Esophagus (tissue), 2 donors: ENCODE data around the gene DOCK10. TPM values are rescaled to one million over a fixed set of nuclear protein-coding genes. Genes with fewer than 3 reads are reported as not detected.
A peak's percentile ranks its signal among the peaks of the same experiment; 100 is the strongest.

Experiments used
- H3K27ac ChIP-seq, 2 donors: one replicate each; pipeline ENCODE4 v1.5.1; 2013; ENCODE audit warnings: low read depth in 2 of 2, mild to moderate bottlenecking in 2 of 2, inconsistent platforms in 1 of 2, low read length in 1 of 2, moderate library complexity in 1 of 2
- H3K27me3 ChIP-seq, 2 donors: one replicate each; pipeline ENCODE4 v1.6.1; 2013; ENCODE audit warnings: low read length in 2 of 2, control low read depth in 1 of 2, mild to moderate bottlenecking in 1 of 2; ENCODE audit not compliant: insufficient read depth in 2 of 2, control insufficient read depth in 1 of 2
- H3K36me3 ChIP-seq, 2 donors: one replicate each; pipeline ENCODE4 v1.6.1; 2013; ENCODE audit warnings: low read length in 1 of 2; ENCODE audit not compliant: control insufficient read depth in 2 of 2, insufficient read depth in 2 of 2
- H3K4me1 ChIP-seq, 2 donors: one replicate each; pipeline ENCODE4 v1.6.1; 2013; ENCODE audit warnings: low read length in 1 of 2; ENCODE audit not compliant: control insufficient read depth in 2 of 2, insufficient read depth in 2 of 2
- H3K4me3 ChIP-seq, 2 donors: one replicate each; pipeline ENCODE4 v1.5.1; 2013; ENCODE audit warnings: low read length in 2 of 2, mild to moderate bottlenecking in 2 of 2, low read depth in 1 of 2, moderate library complexity in 1 of 2
- H3K9me3 ChIP-seq, 2 donors: one replicate each; pipeline ENCODE4 v1.6.1; 2013; ENCODE audit warnings: mild to moderate bottlenecking in 2 of 2, low read depth in 1 of 2, low read length in 1 of 2, moderate library complexity in 1 of 2; ENCODE audit not compliant: control insufficient read depth in 2 of 2, insufficient read depth in 1 of 2
- WGBS, 2 donors: extraction: QIAGEN DNeasy Blood & Tissue Kit; methylation state at CpG; one replicate each; pipeline ENCODE4 v1.1.7; 2013; 5-methylcytosine and 5-hydroxymethylcytosine counted together
- polyA plus RNA-seq, 2 donors: library from polyadenylated mRNA; stranded (reverse); fragments of 200-250 nt; gene quantifications; one replicate each; pipeline ENCODE4 v1.2.3, GENCODE V29; 2013
- donor health status: healthy with polysubstance abuse.
- donor health status: Bipolar disorder and iron deficiency.

The DOCK10 gene
- polyA plus RNA-seq, 2 donors: 1.7 to 2.5 TPM

GRCh38 chr2:224958462-224958857 lies 83.8 kb downstream of the DOCK10 start:
- Histone ChIP-seq H3K27ac (no peak overlapping the region), H3K4me3 (no peak overlapping the region), H3K4me1 (no peaks in the 10 kb centered on the region), H3K9me3 (no peaks in the 10 kb centered on the region), H3K36me3 (no peaks in the 10 kb centered on the region), H3K27me3 (no peaks in the 10 kb centered on the region)
- 76 to 84% methylated on average over 3 of the region's 3 CpGs for WGBS, 2 donors

- Histone ChIP-seq H3K9me3 (no peaks in the 10 kb centered on the region), H3K4me3 (no peak overlapping the region), H3K36me3 (no peaks in the 10 kb centered on the region), H3K27me3 (no peaks in the 10 kb centered on the region), H3K4me1 (no peaks in the 10 kb centered on the region), H3K27ac (peak overlapping the region in 1 of 2 donors; percentile 29)
- 75 to 80% methylated on average over 8 of the region's 8 CpGs for WGBS, 2 donors
Observed at GRCh38 chr2:224957540-224958461, 84.5 kb downstream of the DOCK10 start.

- Histone ChIP-seq H3K9me3 (no peaks in the 10 kb centered on the region), H3K36me3 (no peaks in the 10 kb centered on the region), H3K27ac (no peak overlapping the region), H3K4me3 (no peak overlapping the region), H3K27me3 (no peaks in the 10 kb centered on the region), H3K4me1 (no peaks in the 10 kb centered on the region)
- 79 to 80% methylated on average over 3 of the region's 3 CpGs for WGBS, 2 donors
Observed at GRCh38 chr2:224956706-224957105, 85.6 kb downstream of the DOCK10 start.

- Histone ChIP-seq H3K27me3 (no peaks in the 10 kb centered on the region), H3K4me1 (no peaks in the 10 kb centered on the region), H3K9me3 (no peaks in the 10 kb centered on the region), H3K36me3 (no peaks in the 10 kb centered on the region), H3K27ac (no peak overlapping the region), H3K4me3 (no peak overlapping the region)
Observed at GRCh38 chr2:224954980-224955379, 87.3 kb downstream of the DOCK10 start.

GRCh38 chr2:224952936-224953657 lies 89.2 kb downstream of the DOCK10 start:
- H3K27ac ChIP-seq: no peak overlapping the region
- 69 to 75% methylated on average over 6 of the region's 6 CpGs for WGBS, 2 donors

GRCh38 chr2:224951723-224952481 lies 90.4 kb downstream of the DOCK10 start:
- H3K36me3 ChIP-seq: no peaks in the 10 kb centered on the region
- no peak overlapping the region for H3K27ac ChIP-seq
- no peak overlapping the region for H3K4me3 ChIP-seq
- no peaks in the 10 kb centered on the region for H3K27me3 ChIP-seq
- 89% methylated on average over 7 of the region's 7 CpGs for WGBS, 2 donors
- H3K9me3 ChIP-seq: no peaks in the 10 kb centered on the region
- H3K4me1 ChIP-seq: no peaks in the 10 kb centered on the region

More at GRCh38 chr2:224952936-224953657, 89.2 kb downstream of the DOCK10 start:
- no peaks in the 10 kb centered on the region for H3K4me1 ChIP-seq
- H3K9me3 ChIP-seq: no peaks in the 10 kb centered on the region
- no peak overlapping the region for H3K4me3 ChIP-seq
- H3K36me3 ChIP-seq: no peaks in the 10 kb centered on the region
- H3K27me3 ChIP-seq: no peaks in the 10 kb centered on the region

- Histone ChIP-seq H3K36me3 (no peaks in the 10 kb centered on the region), H3K9me3 (no peaks in the 10 kb centered on the region), H3K27me3 (no peaks in the 10 kb centered on the region), H3K4me1 (no peaks in the 10 kb centered on the region), H3K4me3 (no peak overlapping the region), H3K27ac (no peak overlapping the region)
- WGBS, 2 donors: 61% methylated on average over 4 of the region's 4 CpGs
Observed at GRCh38 chr2:224948859-224949258, 93.4 kb downstream of the DOCK10 start.

GRCh38 chr2:224948005-224948404 lies 94.3 kb downstream of the DOCK10 start:
- H3K36me3 ChIP-seq: no peaks in the 10 kb centered on the region
- no peaks in the 10 kb centered on the region for H3K9me3 ChIP-seq
- no peak overlapping the region for H3K4me3 ChIP-seq
- H3K27me3 ChIP-seq: no peaks in the 10 kb centered on the region
- no peaks in the 10 kb centered on the region for H3K4me1 ChIP-seq
- no peak overlapping the region for H3K27ac ChIP-seq

GRCh38 chr2:224947566-224947965 lies 94.7 kb downstream of the DOCK10 start:
- H3K27ac ChIP-seq: no peak overlapping the region
- no peaks in the 10 kb centered on the region for H3K36me3 ChIP-seq
- no peaks in the 10 kb centered on the region for H3K4me1 ChIP-seq
- WGBS, 2 donors: 72 to 82% methylated on average over 4 of the region's 4 CpGs
- H3K9me3 ChIP-seq: no peaks in the 10 kb centered on the region
- no peak overlapping the region for H3K4me3 ChIP-seq
- no peaks in the 10 kb centered on the region for H3K27me3 ChIP-seq
